KOPT-K1 (cell line): Measurements from ENCODE around the gene SP7.
A peak's percentile ranks its signal among the peaks of the same experiment; 100 is the strongest.
"Not testable (repeated sequence)": the region's sequence is repeated elsewhere in the genome, so short reads cannot be mapped to it uniquely, and the experiment has no call there.

Experiments
- H3K27ac ChIP-seq: fragments of 200-600 bp; sonication (generic); 2 replicates; pipeline ENCODE4 v1.5.1; 2016; ENCODE audit warnings: antibody characterized with exemption, mild to moderate bottlenecking, low read depth, low read length; ENCODE audit not compliant: poor library complexity, severe bottlenecking
- H3K36me3 ChIP-seq: fragments of 200-600 bp; sonication (generic); 2 replicates; pipeline ENCODE4 v1.5.1; 2017; ENCODE audit warnings: antibody characterized with exemption, mild to moderate bottlenecking, low read length, moderate library complexity; ENCODE audit not compliant: insufficient read depth
- H3K9me3 ChIP-seq: fragments of 200-600 bp; sonication (generic); 2 replicates; pipeline ENCODE4 v1.5.1; 2017; ENCODE audit warnings: antibody characterized with exemption, low read length, mild to moderate bottlenecking; ENCODE audit not compliant: insufficient read depth, poor library complexity, severe bottlenecking

SP7 gene

GRCh38 chr12:53333845-53334244 lies 2.3 kb downstream of the SP7 start:
- Histone ChIP-seq H3K9me3 (no peaks in the 10 kb centered on the region), H3K36me3 (no peaks in the 10 kb centered on the region)

DNA sequence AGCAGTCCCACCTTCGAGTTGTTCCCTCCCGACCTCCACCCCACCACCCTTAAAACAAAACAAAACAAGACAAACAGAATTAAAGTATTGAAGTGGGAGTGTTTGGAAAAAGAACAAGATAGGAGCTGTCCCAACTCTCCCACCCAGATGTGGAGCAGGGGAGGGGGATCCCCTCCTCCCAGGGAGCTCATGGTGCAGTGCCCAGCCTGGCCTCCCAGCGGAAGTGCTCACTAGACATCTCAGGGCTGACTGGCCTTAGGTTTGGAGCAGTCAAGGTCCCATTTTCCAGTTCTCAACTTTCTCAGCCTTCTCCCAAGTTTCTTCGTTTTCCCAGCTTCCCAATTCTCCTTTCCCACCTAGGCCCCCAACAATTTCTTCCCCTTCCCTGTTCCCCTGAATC lies 2.9 kb downstream of the SP7 start:
- no peaks in the 10 kb centered on the region for H3K9me3 ChIP-seq
- no peak overlapping the region for H3K27ac ChIP-seq
- no peaks in the 10 kb centered on the region for H3K36me3 ChIP-seq

More at GRCh38 chr12:53333845-53334244, 2.3 kb downstream of the SP7 start:
- H3K27ac ChIP-seq = no peak overlapping the region

DNA sequence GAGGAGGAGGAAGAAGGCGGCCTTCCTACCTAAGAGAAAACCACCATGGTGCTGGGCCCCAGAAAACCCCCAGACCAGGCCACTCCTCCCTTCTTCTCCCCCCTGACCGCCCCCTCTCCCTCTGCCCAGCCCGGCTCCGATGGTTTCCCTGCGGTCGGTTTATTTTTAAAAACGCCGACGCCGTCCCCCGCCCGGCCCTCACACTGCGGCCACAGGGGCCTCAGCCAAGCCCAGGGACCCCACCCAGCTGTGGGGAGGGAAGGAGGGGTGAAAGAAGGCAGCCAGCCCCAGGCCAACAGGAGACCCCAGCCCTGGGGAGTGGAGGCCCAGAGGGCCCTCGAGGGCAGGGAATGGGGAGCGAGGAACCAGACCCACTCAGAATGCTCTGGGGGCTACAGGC lies 3.4 kb downstream of the SP7 start:
- Histone ChIP-seq H3K36me3 (no peaks in the 10 kb centered on the region), H3K9me3 (no peaks in the 10 kb centered on the region), H3K27ac (no peak overlapping the region)

- H3K27ac ChIP-seq, H3K36me3 ChIP-seq: not testable (repeated sequence)
These were observed 3.8 kb downstream of the SP7 start for GRCh38 chr12:53332339-53332738.

DNA sequence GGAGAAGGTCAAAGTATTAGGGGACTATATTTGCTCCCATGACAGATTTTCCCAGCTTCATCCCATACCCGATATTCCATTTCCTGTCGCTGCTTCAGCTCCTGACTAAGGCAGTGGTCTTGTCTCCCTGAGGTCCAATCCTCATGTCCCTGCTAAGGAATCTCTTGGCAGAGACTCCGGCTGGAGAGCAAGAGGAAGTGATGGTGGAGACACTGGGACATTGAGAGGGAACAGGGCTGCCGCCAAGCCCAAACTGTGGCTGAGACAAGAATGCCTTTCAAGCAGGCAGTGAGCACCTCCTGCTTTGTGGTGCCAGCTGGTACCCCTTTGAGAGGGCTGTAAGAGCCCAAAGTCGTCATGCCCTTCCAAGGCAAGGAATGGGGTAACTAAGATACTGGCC lies 5.5 kb downstream of the SP7 start:
- Histone ChIP-seq H3K27ac (no peak overlapping the region), H3K9me3 (no peaks in the 10 kb centered on the region), H3K36me3 (no peaks in the 10 kb centered on the region)

More at GRCh38 chr12:53332339-53332738, 3.8 kb downstream of the SP7 start:
- H3K9me3 ChIP-seq = not testable (repeated sequence)

GRCh38 chr12:53328043-53328435 lies 8.1 kb downstream of the SP7 start:
- Histone ChIP-seq H3K27ac (no peak overlapping the region), H3K36me3 (no peaks in the 10 kb centered on the region), H3K9me3 (no peaks in the 10 kb centered on the region)

- no peaks in the 10 kb centered on the region for H3K9me3 ChIP-seq
- no peaks in the 10 kb centered on the region for H3K36me3 ChIP-seq
- no peak overlapping the region for H3K27ac ChIP-seq
These were observed 8.6 kb downstream of the SP7 start for GRCh38 chr12:53327435-53328042.

GRCh38 chr12:53326460-53327185 lies 9.5 kb downstream of the SP7 start:
- H3K27ac ChIP-seq = no peak overlapping the region
- no peaks in the 10 kb centered on the region for H3K36me3 ChIP-seq
- H3K9me3 ChIP-seq = no peaks in the 10 kb centered on the region

- Histone ChIP-seq H3K9me3 (no peaks in the 10 kb centered on the region), H3K36me3 (no peaks in the 10 kb centered on the region), H3K27ac (peak overlapping the region; percentile 76)
These were observed 10.6 kb downstream of the SP7 start for GRCh38 chr12:53325511-53326061.

- H3K9me3 ChIP-seq = no peaks in the 10 kb centered on the region
- 0 out of 2 replicates have a peak, but pooled peaks cover 3% of the 10 kb centered on the region for H3K36me3 ChIP-seq
- peak overlapping the region; percentile 76 for H3K27ac ChIP-seq
These were observed 11.2 kb downstream of the SP7 start for GRCh38 chr12:53324779-53325510.

GRCh38 chr12:53324113-53324778 lies 11.9 kb downstream of the SP7 start:
- peak overlapping the region; percentile 76 for H3K27ac ChIP-seq
- H3K9me3 ChIP-seq = no peaks in the 10 kb centered on the region

DNA sequence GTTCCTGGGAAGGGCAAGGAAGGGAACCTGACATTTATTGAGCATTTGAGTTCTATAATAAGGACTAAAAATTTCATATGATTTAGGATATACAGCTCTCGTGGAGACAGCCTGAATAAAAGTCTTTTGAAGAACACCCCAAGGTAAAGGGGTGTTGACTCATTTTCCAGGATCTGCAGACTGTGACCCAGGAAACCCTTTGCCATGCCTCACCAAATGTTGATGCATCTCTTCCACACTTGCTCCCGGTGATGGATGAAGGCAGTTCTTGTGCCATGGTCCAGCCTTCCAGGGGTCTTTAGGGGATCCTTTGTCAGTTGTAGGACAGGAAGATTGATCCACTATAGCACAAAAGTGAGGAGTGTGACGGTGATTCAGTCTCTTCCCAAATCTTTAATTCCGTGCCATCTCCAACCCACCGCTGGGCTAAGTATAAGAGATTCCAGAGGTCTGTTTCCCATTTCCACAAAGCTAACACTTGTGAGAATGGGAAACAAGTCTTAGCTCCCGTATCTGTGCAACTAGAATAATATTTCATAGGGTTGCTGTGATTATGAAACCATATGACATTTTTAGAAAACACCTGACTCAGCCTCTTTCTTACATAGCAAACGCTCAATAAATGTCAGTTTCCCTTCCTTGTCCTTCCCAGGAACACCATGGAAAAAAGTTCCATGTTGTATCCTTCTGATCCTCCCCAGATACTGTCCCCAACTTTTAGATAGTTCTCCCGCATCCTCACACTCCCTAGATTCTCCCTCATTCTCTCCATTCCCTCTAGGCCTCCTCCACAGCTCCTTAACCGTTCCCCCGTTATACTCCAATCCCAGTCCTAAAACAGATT lies 15.6 kb downstream of the SP7 start:
- Histone ChIP-seq H3K9me3 (no peaks in the 10 kb centered on the region), H3K27ac (peak overlapping the region; percentile 93), H3K36me3 (peaks cover 39% of the 10 kb centered on the region)

More at GRCh38 chr12:53324113-53324778, 11.9 kb downstream of the SP7 start:
- peaks cover 7% of the 10 kb centered on the region for H3K36me3 ChIP-seq

GRCh38 chr12:53313996-53314395 lies 22.2 kb downstream of the SP7 start:
- no peak overlapping the region for H3K27ac ChIP-seq
- H3K36me3 ChIP-seq = peaks cover 84% of the 10 kb centered on the region
- no peaks in the 10 kb centered on the region for H3K9me3 ChIP-seq

DNA sequence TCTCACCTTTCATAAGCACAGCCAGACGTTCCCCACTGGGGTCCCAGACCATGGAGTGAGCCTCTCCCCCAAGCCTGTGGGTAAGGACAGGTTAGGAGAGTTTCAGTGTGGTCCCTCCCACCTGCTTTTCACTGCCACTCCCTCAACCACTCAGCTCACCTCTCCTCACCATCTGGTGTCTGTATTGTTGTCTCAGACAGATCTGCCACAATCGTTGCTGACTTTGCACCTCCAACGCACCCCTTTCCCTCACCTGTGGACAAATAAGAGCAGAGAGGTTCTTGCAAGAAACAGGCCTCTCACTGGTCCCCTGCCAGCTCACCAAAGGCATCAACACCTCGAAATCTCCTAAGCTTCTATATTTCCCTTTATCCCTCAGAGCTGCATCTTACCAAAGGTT lies 27.9 kb downstream of the SP7 start:
- no peak overlapping the region for H3K27ac ChIP-seq
- peaks cover 87% of the 10 kb centered on the region for H3K36me3 ChIP-seq
- no peaks in the 10 kb centered on the region for H3K9me3 ChIP-seq
